Activated CD4-positive, CD25-positive, alpha-beta regulatory T cell treated with anti-CD3 and anti-CD28 coated beads, Interleukin-2, amount 50 U/mL, for 72 hours (primary cell): ENCODE measurements around the gene TTC29.

Experiments used
- DNase-seq: peaks from one replicate; pipeline ENCODE4 v3.0.0; 2021

Gene TTC29, protein sequence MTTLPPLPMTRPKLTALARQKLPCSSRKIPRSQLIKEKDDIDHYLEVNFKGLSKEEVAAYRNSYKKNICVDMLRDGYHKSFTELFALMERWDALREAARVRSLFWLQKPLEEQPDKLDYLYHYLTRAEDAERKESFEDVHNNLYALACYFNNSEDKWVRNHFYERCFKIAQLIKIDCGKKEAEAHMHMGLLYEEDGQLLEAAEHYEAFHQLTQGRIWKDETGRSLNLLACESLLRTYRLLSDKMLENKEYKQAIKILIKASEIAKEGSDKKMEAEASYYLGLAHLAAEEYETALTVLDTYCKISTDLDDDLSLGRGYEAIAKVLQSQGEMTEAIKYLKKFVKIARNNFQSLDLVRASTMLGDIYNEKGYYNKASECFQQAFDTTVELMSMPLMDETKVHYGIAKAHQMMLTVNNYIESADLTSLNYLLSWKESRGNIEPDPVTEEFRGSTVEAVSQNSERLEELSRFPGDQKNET

DNA sequence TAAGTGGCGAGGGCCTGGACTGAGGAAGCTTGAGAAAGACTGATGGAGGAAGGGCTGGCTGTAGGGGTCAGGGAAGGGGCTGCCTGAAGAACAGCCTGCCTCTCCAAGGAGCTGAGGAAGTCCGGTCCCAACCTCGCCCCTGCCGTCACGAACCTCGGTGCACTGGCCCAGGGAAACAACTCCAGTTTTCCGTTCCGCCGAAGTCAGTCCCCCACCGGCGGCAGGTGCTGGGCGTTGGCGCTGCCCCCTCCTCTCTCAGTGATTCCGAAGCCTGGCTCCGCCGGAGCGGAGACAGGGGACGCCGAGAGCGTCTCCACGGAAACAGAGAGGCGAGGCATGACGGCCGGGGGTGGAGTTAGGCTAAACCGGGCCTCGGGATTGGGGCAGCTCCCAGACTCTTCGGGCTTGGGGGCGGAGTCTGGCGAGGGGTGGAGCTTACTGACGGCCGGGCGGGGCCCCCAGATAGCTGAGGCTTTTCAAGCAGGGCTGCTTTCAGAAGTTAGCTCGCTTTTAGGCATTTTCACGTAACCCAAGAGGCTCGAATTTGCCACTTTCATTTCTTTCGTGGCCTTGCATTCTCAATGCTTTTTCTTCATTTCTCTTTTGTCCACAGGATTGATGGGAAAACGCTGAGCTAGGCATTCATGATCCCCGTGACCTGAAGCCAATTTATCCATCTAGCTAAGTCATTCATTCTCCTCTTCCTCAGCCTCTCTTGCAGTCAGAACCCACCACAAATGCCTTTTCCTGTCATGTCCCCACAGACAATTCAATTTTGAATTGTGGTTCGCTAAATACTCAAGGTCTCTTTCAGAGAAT lies at the start of gene TTC29:
TTC29 (minus strand) TSS at position 309 of the 819 bp plus-strand sequence. CDS start 5,969 bp downstream, outside the sequence.
- peak; percentile 81 for DNase-seq

DNA sequence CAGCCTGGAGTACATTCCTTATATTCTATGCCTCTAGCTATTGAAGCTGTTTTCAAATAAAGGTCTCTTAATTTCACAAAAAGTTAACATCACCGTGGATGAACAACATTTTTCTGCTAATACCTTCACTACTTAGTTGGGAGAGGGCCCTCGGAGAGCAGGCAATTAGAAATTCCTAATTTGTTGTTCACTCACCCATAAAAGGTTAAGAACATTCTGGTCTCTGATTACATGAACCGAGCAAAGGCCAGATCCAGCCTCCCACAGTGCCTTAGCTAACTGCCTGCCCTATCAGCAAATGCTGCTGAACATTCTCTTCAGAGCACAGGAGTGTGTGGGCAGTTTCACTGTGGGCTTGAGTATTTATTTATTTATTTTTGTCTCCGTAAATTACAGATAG lies 36.0 kb upstream of the TTC29 start:
- DNase-seq = no peak

DNA sequence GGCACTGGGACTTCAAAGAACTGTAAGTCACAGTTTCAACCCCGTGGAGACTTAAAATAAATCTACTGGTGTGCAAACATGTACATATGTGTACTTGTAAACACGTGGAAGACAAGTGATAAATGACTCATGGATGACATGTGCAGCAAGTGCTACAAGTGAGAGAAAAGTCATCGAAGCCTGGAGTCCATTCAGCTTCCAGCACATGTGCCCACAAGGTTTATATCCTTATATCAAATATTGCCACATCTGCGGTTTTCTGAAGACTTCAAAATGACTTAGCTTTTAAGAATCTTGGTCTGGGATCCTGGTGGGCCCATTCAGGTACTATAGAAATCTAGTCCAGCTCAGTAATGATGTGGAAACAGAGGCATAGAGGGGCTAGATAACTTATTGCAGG lies 33.0 kb upstream of the TTC29 start:
- DNase-seq = no peak

DNA sequence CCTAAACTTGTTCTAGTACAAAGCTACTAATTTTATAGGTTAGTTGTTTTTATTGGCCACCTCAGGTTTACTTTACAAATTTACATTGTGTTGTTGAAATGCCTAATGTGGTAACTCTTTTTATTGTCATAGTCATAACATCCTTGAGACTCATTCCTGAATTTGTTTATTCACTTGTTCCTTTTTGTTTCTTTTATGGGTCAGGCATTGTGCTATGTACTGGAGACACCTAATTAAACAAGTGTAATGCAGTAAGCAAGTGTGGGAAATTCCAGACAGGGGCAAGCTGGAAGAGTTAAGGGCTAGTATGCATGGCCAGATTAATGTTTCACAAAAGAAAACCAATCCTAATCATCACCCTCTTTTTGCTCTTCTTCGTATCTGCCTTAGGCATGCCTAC lies 30.5 kb upstream of the TTC29 start:
- DNase-seq = no peak

DNA sequence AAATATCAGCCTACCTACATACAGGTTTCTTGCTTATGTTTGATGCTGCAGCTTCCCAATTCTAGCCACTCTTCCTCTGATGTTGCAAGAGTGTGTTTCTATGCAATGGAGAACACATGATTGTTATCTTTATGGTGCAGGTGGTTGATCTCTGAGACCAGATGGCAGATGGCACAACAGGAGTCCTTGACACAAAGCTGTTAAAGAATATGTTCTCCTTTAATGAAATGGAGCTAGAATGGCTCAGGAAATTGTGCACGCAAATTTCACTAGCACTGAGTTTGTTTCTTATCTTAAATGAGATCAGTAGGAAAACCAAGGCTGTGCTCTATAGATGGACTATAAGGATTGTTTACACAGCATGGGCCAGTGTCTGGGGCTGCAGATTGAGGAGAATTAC lies 29.9 kb upstream of the TTC29 start:
- no peak for DNase-seq

DNA sequence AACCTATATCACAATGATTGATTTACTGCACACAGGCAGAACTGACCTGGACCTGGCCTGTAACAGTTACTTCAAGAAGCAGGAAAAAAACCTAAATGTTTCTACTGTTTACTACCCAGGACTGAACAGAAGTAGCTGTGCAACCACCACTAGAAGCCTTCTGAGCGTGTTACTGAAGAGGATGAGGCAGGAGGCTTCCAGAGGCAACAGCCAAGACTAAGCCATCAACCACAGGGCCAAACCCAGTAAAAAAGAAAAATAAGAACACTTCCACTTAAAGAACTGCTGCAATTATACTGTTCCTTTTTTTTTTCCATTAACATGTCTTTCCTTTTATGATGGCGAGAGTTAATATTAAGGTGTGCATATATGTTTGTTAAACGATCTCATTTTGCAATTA lies 29.4 kb upstream of the TTC29 start:
- DNase-seq = no peak

DNA sequence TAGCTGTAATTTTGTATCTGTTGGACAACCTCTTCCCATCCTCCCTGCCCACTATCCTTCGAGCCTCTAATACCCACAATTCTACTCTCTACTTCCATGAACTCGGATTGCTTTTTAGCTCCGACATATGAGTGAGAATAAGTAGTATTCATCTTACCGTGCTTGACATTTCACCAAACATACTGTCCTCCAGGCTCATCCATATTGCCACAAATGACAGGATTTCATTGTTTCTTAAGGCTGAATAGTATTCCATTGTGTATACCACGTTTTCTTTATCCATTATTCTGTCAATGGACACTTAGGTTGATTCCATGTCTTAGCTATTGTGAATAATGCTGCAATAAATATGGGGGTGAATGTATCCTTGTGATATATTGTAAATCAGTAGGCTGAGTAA lies 26.4 kb upstream of the TTC29 start:
- DNase-seq = no peak

DNA sequence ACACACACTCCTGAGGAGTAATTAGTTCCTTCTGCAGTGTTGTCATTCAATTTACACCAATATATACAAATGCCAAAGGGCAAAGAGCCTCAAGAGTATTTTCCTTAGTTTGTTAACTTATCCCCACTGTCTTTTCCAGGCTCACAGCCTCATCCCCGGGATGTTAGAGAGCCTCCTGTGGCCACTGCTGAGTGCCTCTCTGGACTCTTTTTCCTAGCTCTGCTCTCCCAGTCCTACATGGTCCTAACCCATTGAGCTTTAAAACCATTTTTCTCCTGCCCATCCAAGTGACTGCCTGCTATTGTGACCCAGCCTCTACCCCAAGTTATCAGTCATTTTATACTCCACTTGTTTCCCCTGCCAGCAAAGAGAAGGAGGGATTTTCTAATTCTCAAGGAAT lies 23.5 kb upstream of the TTC29 start:
- no peak for DNase-seq

DNA sequence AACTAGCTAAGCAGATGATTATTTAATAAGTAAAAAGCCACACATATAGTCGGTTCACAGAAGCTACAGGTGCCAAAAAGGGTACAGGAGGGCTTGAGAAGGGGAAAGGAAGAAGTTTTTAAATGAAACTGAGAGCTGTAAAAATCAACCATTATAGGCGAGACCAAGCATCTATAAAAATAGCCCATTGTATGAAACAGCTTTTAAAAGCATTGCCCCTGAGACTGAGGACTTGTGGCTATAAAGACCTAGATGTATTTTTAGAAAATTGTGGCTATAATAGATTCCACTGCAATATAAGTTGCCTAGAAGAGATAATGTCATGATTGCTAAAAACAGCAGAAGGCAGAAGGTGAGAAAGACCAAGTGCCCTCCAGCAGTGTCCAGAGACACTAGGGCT lies 15.0 kb upstream of the TTC29 start:
- no peak for DNase-seq

DNA sequence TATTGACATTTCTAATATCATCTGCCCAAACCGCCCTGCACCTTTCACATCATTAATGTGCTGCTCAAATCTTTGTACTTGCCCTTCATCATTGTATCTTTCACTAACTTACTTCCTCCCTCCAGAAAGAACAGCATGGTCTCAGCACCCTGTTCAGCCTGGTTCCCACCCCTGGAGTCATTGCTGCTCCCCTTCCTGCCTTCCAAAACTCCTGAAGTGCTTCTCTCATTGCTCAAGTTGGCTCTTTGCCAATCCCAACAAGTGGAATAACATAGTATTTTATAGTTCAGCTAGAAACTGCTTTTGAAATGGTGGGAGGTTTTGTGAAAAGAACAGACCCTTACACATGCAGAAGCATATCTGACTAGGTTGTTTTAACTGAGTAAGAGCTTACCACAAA lies 14.0 kb upstream of the TTC29 start:
- no peak for DNase-seq

DNA sequence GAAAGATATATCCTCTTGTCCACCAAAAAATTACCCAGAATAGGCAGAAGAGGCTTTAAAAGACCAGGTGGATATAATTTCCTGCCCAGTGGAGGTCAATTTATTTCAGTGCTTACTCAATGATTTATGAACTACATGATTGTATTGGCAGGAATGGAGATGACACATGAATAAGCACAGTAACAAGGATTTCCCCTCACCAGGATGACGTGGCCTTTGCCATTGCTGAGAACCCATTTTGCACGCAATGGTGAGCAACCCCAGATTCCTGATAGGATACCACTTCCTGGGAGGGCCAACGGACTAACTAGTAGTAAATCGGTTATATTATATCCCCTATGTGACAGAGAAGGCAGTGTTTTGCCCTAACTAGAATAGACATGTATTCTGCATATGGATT lies 11.6 kb upstream of the TTC29 start:
- no peak for DNase-seq

DNA sequence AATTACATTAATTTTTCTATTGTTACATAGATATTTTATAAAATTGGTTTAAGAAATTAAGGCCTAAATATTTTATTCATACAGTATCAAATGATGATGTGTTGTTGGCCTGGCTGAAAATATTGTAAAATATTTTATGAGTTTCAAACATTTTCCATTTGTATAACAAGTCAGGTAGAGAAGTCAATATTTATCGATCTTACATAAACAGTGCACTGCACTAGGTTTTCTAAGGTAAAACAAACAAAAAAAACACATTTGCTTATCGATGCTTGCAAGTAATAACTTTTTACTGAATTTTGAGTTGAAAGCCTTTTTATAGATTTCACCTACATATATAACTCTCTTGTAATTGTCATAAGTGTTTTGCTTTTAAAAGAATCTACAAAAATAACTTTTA lies 7.2 kb upstream of the TTC29 start:
- DNase-seq = no peak

DNA sequence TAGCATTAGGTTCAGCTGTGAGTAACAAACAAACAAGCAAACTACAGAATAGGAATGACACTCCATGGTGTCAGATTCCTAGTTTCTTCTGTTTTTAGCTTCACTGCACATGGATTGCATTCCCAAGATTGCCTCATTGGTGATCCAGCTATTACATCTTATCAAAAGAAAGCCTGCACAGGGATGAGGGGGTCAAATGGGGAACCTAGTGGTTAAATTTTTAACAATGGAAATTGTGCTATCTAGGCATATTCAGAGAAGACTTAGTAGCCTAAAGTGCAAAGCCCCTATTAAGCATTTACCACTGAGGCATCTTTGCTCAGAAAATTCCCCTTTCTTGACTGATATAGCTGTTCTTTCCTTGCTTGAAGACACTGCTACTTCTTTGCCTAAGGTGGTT lies 3.9 kb upstream of the TTC29 start:
- DNase-seq = no peak

DNA sequence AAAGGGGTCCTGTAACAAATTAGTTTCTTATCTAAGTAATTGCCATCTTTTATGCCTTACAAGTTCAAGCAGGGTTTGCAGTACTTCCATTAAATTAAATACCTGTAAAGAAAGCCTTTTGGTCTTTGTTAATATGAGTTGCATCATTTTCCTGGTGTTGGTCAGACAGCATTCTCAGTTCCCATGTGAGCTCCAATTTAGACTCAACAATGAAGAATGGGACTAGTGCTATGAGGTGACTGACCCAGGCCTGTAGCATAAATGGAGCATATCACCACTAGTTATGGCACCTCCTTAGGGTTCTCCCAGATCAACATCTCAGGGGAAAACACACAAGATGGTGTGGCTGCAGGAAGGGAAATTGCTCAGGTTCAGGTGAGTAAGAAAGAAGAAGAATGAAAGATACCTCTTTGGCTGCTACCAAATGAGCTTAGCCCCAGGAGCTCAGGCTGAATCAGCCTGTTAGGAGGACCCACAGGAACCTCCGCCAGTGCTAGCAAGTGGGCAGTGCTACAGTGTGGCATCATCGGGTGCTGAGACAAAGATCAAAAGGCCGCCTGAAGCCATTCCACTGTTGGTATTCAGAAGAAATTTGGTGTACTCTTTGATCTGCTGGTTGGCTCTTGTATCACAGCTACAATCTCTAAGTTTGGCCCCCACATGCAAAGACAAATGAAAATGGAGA lies 1.8 kb downstream of the TTC29 start:
- no peak for DNase-seq

DNA sequence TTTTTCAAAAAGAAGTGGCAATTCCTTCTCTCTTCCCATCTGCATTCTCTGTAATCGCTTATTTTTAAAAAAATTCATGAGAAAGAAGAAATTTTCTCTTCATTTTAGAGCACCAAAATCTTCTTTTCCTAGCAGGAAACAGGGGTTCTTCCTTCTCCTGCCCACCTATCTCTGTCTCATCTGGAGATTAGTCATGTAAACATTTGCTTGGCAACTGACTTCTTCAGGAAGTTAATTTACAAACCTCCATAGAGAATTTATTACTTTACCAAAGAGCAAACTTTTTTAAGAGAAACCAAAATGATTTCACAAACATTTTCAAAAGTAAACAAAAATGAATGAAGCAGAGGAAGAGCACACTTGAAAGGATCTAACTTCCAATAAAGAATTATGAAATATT lies 13.5 kb downstream of the TTC29 start:
- no peak for DNase-seq

DNA sequence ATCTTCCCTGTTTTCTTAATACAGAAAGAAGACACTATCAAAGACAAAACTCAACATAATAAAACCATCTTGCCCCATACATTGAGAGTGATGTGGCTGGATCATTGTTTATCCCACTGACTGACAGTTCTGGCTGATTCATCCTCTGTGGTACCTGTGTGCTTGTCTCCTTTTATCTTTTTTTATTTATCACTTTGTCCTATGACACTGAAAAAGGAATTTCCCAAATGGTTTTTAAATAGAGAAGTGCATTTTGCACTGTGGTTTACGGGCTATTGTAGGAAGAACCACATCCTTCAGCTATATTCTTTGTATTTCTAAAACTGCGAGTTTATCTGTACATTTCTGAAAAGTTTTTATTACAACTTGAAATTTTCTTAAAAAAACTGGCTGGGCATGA lies 15.0 kb downstream of the TTC29 start:
- no peak for DNase-seq

DNA sequence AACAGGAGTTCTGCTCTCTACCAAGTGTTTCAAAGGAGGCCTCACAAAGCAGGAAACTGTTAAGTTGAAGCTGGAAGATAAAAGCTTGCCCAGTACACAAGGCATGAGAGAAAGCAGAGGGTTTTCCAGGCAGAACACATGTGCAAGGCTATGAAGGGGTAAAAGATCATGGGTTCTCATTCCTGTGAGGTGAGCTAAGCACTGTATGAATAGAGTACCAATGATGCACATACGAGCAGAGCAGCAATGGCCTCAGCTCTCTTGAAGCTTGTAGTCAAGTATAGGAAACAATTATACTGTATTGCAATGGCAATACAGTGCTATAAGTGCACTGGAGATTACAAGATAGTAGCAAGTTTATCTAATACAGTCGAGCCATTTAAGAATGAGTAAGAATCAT lies 18.0 kb downstream of the TTC29 start:
- DNase-seq = no peak

DNA sequence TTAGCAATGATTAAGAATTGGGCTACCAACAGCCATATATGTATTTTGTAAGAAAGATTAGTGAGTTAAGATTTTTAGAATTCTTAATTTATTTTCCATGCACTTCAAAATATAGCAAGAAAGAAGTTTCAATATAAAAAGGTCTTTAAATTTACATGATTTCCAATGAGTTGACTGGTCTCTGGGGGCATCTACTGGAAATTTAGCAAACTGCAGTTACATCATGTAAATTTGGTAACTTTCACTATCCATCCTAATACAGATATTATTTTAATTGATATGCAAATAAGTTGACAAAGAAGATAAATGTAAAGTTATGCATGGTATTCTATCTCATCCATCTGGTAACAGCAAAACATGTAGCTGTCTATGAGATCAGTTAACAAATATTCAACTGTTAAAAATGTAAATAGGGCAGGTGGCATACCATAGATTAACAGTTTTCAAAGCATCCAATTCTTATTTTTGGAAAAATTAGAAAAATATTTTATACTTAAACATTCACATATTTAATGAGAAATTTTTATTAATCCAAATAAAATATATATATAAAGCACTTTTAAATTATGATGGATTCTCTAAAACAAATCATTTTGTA lies 29.1 kb downstream of the TTC29 start:
- no peak for DNase-seq

DNA sequence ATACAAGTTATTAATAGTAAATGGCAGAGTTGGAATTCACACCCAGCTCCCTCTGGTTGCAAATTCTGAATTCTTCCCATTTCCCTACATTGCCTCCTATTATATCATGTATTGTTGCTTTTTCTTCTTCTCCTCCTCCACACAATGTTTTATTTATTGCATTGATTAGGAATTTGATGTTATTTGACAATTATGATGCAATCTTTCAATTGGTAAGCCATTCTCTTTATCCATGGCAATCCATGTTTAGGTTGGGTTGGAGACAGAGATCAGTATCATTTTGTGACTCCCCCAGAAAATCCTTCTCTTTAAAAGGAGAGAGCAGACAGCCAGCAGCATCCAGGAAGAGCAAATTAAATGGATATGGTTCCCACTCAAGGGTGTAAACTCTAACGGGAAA lies 30.5 kb downstream of the TTC29 start:
- DNase-seq = no peak

DNA sequence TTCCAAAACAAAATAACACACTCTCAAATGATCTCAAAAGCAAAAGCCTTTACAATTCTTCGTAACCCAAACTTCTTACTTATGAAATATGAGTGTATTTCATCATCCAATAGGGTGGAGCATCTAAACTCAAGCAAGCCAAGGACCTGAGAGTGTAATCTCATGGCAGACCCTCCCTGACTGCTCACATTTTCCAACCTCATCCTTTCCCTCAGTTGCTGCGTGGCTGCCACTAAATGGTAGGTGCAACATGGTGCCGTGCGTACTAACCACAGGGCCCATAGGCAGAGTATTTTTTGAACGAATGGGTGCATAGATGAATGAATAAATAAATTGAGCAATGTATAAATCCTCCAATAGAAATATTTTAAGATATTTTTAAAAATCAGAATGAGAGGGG lies 45.4 kb downstream of the TTC29 start:
- no peak for DNase-seq

DNA sequence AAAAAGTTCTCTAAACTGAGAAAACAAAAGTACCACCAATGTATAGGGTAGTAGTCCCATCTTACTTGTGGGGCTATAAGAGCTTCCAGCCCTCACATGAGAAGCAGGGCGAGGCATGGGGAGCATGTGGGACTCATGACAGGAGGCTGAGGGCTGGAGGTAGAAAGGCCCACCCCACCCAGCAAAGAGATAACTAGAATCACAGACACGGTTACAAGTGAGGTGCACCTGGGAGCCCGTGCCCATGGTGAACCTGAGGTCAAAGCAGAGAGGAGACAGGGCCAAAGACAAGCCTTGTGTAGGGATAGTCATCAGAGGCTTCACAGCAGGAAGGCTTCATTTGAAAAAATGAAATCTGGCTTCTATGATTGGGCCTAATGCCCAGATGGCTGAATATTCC lies 55.4 kb downstream of the TTC29 start:
- DNase-seq = no peak

DNA sequence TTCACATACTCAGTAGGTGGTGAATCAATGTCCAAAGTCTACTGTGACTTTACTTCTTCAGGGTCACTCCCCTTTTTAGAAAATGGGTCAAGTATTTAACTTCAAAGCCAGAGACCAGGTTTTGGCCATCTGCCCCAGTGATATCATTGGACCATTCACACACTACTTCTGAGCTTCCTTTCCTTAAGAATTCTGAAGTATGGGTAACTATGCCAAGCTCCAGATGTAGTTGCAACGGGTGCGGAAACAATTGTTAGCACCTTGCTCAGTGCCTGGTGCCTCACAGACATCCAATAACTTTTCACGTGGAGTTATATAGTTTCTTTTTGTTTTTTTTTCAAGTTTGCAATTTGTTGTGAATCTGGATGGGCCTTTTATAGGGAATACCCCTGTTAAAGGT lies 62.6 kb downstream of the TTC29 start:
- DNase-seq = no peak

DNA sequence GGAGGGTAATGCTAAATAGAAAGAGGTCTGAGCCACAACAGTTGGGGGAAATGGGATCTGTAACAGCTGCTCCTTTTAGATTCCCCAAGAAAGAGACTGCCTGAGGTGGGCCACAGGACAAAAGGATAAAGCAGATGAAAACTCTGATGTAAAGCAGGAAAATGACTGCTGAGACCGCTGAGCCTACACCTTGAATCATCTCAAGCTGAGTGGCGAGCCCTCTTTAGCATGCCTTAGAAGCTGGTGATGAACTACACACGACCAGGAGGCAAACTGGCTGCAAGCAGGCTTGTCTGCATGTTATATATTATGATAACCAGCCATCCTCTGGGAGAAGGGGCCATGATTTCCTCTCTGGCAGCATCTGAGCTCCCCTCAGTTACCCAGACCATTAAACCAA lies 88.4 kb downstream of the TTC29 start:
- DNase-seq = no peak
